ENCODE measurements around the gene SFXN3.

SFXN3 gene

GRCh38 chr10:101047961-101048892 lies 17.2 kb downstream of the SFXN3 start:
- no peak for ATAC-seq (ENCODE audit: insufficient read depth, low read depth)
- no peaks in the 10 kb centered on the region for H3K9me3 ChIP-seq (ENCODE audit: insufficient read depth, low read length, severe bottlenecking)
- H3K4me1 ChIP-seq (ENCODE audit: insufficient read depth, low read length): peaks cover 12% of the 10 kb centered on the region
- H3K4me3 ChIP-seq (ENCODE audit: low read depth in 1 of 2, low read length in 2 of 2): no peak overlapping the region
- TF ChIP-seq EZH2 (IDR thresholded peaks at IDR 0.05; ENCODE audit: borderline replicate concordance, low read depth, low read length, severe bottlenecking): no peak
- no peak for TF ChIP-seq CTCF (IDR thresholded peaks at IDR 0.05; ENCODE audit: borderline replicate concordance, extremely low read depth, low read length, poor library complexity, severe bottlenecking)
- H2AFZ ChIP-seq (ENCODE audit: low read depth, low read length): no peak overlapping the region
- no peak for DNase-seq
- H3K79me2 ChIP-seq (ENCODE audit: insufficient read depth, low read length): peaks cover 30% of the 10 kb centered on the region
- H3K36me3 ChIP-seq (ENCODE audit: insufficient read depth, low read length): peaks cover 14% of the 10 kb centered on the region
- H3K27me3 ChIP-seq (ENCODE audit: insufficient read depth, low read length, poor library complexity): no peaks in the 10 kb centered on the region
- H3K9ac ChIP-seq (ENCODE audit: low read depth, low read length): no peak overlapping the region
- no peak overlapping the region for H3K27ac ChIP-seq (ENCODE audit: low read length)
- peaks cover 13% of the 10 kb centered on the region; the same call in 1 of the 2 replicates for H4K20me1 ChIP-seq (ENCODE audit: insufficient read depth, low read length)
- H3K4me2 ChIP-seq (ENCODE audit: insufficient read depth, low read length): no peak overlapping the region

GRCh38 chr10:101050208-101051069 lies 19.4 kb downstream of the SFXN3 start:
- Histone ChIP-seq H3K9me3 (ENCODE audit: insufficient read depth, low read length, severe bottlenecking) (no peaks in the 10 kb centered on the region), H3K4me3 (ENCODE audit: low read depth in 1 of 2, low read length in 2 of 2) (no peak overlapping the region), H3K9ac (ENCODE audit: low read depth, low read length) (no peak overlapping the region), H3K79me2 (ENCODE audit: insufficient read depth, low read length) (peaks cover 50% of the 10 kb centered on the region), H3K36me3 (ENCODE audit: insufficient read depth, low read length) (peaks cover 28% of the 10 kb centered on the region), H3K4me2 (ENCODE audit: insufficient read depth, low read length) (no peak overlapping the region), H3K4me1 (ENCODE audit: insufficient read depth, low read length) (peaks cover 15% of the 10 kb centered on the region), H4K20me1 (ENCODE audit: insufficient read depth, low read length) (peaks cover 34% of the 10 kb centered on the region), H2AFZ (ENCODE audit: low read depth, low read length) (no peak overlapping the region), H3K27me3 (ENCODE audit: insufficient read depth, low read length, poor library complexity) (no peaks in the 10 kb centered on the region), H3K27ac (ENCODE audit: low read length) (no peak overlapping the region)
- TF ChIP-seq EZH2 (IDR thresholded peaks at IDR 0.05; ENCODE audit: borderline replicate concordance, low read depth, low read length, severe bottlenecking) (no peak), CTCF (IDR thresholded peaks at IDR 0.05; ENCODE audit: borderline replicate concordance, extremely low read depth, low read length, poor library complexity, severe bottlenecking) (peak; percentile 66)
- DNase-seq (peak; percentile 34), ATAC-seq (ENCODE audit: insufficient read depth, low read depth) (peak; percentile 63)

- no peaks in the 10 kb centered on the region for H3K27me3 ChIP-seq (ENCODE audit: insufficient read depth, low read length, poor library complexity)
- TF ChIP-seq EZH2 (IDR thresholded peaks at IDR 0.05; ENCODE audit: borderline replicate concordance, low read depth, low read length, severe bottlenecking): no peak
- no peak for TF ChIP-seq CTCF (IDR thresholded peaks at IDR 0.05; ENCODE audit: borderline replicate concordance, extremely low read depth, low read length, poor library complexity, severe bottlenecking)
- no peak overlapping the region for H3K27ac ChIP-seq (ENCODE audit: low read length)
- ATAC-seq (ENCODE audit: insufficient read depth, low read depth): no peak
- DNase-seq: no peak
- peaks cover 69% of the 10 kb centered on the region for H3K79me2 ChIP-seq (ENCODE audit: insufficient read depth, low read length)
- no peak overlapping the region for H3K4me3 ChIP-seq (ENCODE audit: low read depth in 1 of 2, low read length in 2 of 2)
- peaks cover 47% of the 10 kb centered on the region for H3K36me3 ChIP-seq (ENCODE audit: insufficient read depth, low read length)
- H3K9ac ChIP-seq (ENCODE audit: low read depth, low read length): no peak overlapping the region
- no peak overlapping the region for H3K4me2 ChIP-seq (ENCODE audit: insufficient read depth, low read length)
- H4K20me1 ChIP-seq (ENCODE audit: insufficient read depth, low read length): peaks cover 47% of the 10 kb centered on the region
- H2AFZ ChIP-seq (ENCODE audit: low read depth, low read length): no peak overlapping the region
- H3K4me1 ChIP-seq (ENCODE audit: insufficient read depth, low read length): peaks cover 33% of the 10 kb centered on the region
- no peaks in the 10 kb centered on the region for H3K9me3 ChIP-seq (ENCODE audit: insufficient read depth, low read length, severe bottlenecking)
Observed at GRCh38 chr10:101052285-101052684, 21.3 kb downstream of the SFXN3 start.

Measured in DND-41 (cell line).